Hepatocyte (in vitro differentiated cells): Measurements from ENCODE around the gene HMCN1. TPM values are rescaled to one million over a fixed set of nuclear protein-coding genes. Genes with fewer than 3 reads are reported as not detected.

ENCODE experiments used
- DNase-seq: peaks from one replicate; pipeline ENCODE4 v3.0.0-alpha.2; 2016; ENCODE audit warnings: low spot score
- H2AFZ ChIP-seq: fragments of 200-600 bp; sonication (generic); 2 replicates; pipeline ENCODE4 v1.6.0; 2016; ENCODE audit warnings: antibody characterized with exemption, mild to moderate bottlenecking
- H3K27ac ChIP-seq: fragments of 200-600 bp; sonication (generic); 2 replicates; pipeline ENCODE4 v1.5.1; 2016; ENCODE audit warnings: mild to moderate bottlenecking
- H3K27me3 ChIP-seq: fragments of 200-600 bp; sonication (generic); 2 replicates; pipeline ENCODE4 v1.6.1; 2016
- H3K36me3 ChIP-seq: fragments of 200-600 bp; sonication (generic); replicated peaks from 2 replicates; pipeline ENCODE4 v1.5.1; 2016; ENCODE audit warnings: low read depth; ENCODE audit not compliant: insufficient read depth
- H3K4me1 ChIP-seq: fragments of 200-600 bp; sonication (generic); 2 replicates; pipeline ENCODE4 v1.5.1; 2016; ENCODE audit warnings: mild to moderate bottlenecking, moderate library complexity; ENCODE audit not compliant: insufficient read depth
- H3K4me2 ChIP-seq: fragments of 200-600 bp; sonication (generic); 2 replicates; pipeline ENCODE4 v1.6.0; 2016
- H3K4me3 ChIP-seq: fragments of 200-600 bp; sonication (generic); 2 replicates; pipeline ENCODE4 v1.5.1; 2016; ENCODE audit warnings: mild to moderate bottlenecking
- H3K79me2 ChIP-seq: fragments of 200-600 bp; sonication (generic); 2 replicates; pipeline ENCODE4 v1.6.0; 2017; ENCODE audit warnings: mild to moderate bottlenecking
- H3K9me2 ChIP-seq: fragments of 200-600 bp; sonication (generic); replicated peaks from 2 replicates; pipeline ENCODE4 v1.6.0; 2017; ENCODE audit warnings: mild to moderate bottlenecking; ENCODE audit not compliant: insufficient read depth
- H3K9me3 ChIP-seq: fragments of 200-600 bp; sonication (generic); 2 replicates; pipeline ENCODE4 v1.5.1; 2016; ENCODE audit warnings: low read depth, mild to moderate bottlenecking
- H4K20me1 ChIP-seq: fragments of 200-600 bp; sonication (generic); 2 replicates; pipeline ENCODE4 v1.6.0; 2016; ENCODE audit warnings: mild to moderate bottlenecking; ENCODE audit not compliant: insufficient read depth, poor library complexity, severe bottlenecking
- EZH2 ChIP-seq: fragments of 200-600 bp; sonication (generic); IDR thresholded peaks from 2 replicates; pipeline ENCODE4 v1.6.1; 2016; ENCODE audit warnings: antibody characterized with exemption, mild to moderate bottlenecking, borderline replicate concordance
- EZH2phosphoT487 ChIP-seq: fragments of 200-600 bp; sonication (generic); IDR thresholded peaks from one replicate; pipeline ENCODE4 v1.6.1; 2018; ENCODE audit warnings: antibody characterized with exemption, mild to moderate bottlenecking, low read depth, moderate library complexity; ENCODE audit not compliant: unreplicated experiment, severe bottlenecking
- WGBS: methylation state at CpG from one replicate; pipeline ENCODE4 v1.1.6; 2016; ENCODE audit warnings: low lambda C conversion rate; ENCODE audit errors: missing lambda C conversion rate; 5-methylcytosine and 5-hydroxymethylcytosine counted together
- polyA plus RNA-seq: library from polyadenylated mRNA; unstranded; fragments of >200 nt; fragmentation: Nextera tagmentation; extraction: Ambion mirVana; gene quantifications from 2 replicates; pipeline ENCODE4 v1.2.1, GENCODE V29; 2016
- total RNA-seq: library from RNA; depleted of rRNA; stranded (reverse); fragments of >200 nt; gene quantifications from 2 replicates; pipeline ENCODE4 v1.2.3, GENCODE V29; 2014
- TF ChIP-seq, protein P1 (sequence below): fragments of 200-600 bp; sonication (generic); IDR thresholded peaks from 2 replicates; pipeline ENCODE4 v1.5.1; 2016; ENCODE audit warnings: antibody characterized with exemption, mild to moderate bottlenecking; ENCODE audit not compliant: poor library complexity

HMCN1 gene
- total and polyA plus RNA-seq, 2 experiments from 2014 or later, result 2.3 to 13.4 TPM

DNA sequence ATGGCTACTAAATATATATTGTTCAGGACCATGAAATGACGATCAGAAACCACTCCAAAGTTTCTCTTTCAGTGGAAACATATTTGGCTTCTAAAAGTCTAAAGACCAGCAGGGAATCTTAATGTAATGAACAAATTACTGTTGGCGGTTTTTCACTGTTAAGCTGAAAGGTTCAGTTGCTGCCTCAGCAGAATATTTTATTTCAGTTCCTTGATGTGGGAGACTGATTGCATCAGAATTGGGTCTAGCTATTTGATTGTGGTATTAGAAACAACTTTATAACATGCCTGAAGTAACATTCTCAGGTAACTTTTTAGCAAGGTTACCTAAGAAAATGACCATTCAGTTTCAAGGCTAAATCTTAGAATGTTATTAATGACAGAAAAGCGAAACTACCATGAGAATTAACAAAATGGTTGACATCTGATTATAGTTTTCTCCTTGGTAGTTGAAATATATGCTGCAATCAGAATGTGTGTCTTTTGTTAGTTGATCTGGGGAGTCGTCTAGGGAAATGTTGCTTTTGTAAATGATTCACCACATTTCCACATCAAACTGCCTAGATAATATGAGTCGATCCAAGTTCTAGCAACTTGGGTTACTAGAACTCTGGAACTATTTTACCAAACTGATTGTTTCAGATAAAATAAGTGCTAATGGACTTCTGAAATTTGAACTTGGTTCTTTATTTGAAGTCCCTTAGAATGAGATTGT lies 200.4 kb downstream of the HMCN1 start:
- DNase-seq, result no peak
- WGBS, result 72% methylated on average over 5 of the region's 5 CpGs
- Histone ChIP-seq H3K27me3 (no peaks in the 10 kb centered on the region), H3K4me1 (no peaks in the 10 kb centered on the region), H3K9me3 (no peaks in the 10 kb centered on the region), H4K20me1 (no peaks in the 10 kb centered on the region), H3K36me3 (no peaks in the 10 kb centered on the region), H3K27ac (no peak overlapping the region), H3K9me2 (no peaks in the 10 kb centered on the region), H3K4me2 (no peak overlapping the region), H2AFZ (no peak overlapping the region), H3K79me2 (no peaks in the 10 kb centered on the region), H3K4me3 (no peak overlapping the region)
- TF ChIP-seq, protein P1, sequence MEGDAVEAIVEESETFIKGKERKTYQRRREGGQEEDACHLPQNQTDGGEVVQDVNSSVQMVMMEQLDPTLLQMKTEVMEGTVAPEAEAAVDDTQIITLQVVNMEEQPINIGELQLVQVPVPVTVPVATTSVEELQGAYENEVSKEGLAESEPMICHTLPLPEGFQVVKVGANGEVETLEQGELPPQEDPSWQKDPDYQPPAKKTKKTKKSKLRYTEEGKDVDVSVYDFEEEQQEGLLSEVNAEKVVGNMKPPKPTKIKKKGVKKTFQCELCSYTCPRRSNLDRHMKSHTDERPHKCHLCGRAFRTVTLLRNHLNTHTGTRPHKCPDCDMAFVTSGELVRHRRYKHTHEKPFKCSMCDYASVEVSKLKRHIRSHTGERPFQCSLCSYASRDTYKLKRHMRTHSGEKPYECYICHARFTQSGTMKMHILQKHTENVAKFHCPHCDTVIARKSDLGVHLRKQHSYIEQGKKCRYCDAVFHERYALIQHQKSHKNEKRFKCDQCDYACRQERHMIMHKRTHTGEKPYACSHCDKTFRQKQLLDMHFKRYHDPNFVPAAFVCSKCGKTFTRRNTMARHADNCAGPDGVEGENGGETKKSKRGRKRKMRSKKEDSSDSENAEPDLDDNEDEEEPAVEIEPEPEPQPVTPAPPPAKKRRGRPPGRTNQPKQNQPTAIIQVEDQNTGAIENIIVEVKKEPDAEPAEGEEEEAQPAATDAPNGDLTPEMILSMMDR, result no peak
- no peak for TF ChIP-seq EZH2phosphoT487
- no peak for TF ChIP-seq EZH2

DNA sequence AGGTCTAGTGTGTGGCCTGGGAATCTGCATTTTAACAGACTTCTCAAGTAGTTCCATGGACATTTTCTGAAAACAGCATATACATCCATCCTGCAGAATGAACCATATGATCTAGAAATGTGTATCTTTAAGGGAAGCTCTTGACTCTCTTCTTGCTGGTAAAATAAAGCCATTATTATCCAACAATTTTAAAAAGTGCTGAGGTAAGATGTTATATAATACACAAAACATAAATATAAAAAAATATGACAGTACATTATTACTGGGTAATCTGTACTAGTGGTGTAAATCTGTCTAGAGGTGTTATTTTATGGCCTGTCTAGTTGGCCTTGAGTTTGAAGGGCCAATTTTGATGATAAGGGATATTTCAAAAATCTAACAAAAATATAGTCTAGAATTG lies 201.2 kb downstream of the HMCN1 start:
- H3K27me3 ChIP-seq, result no peaks in the 10 kb centered on the region
- H3K36me3 ChIP-seq, result no peaks in the 10 kb centered on the region
- no peak for TF ChIP-seq EZH2phosphoT487
- TF ChIP-seq, protein P1, result no peak
- TF ChIP-seq EZH2, result no peak
- DNase-seq, result no peak
- no peaks in the 10 kb centered on the region for H3K79me2 ChIP-seq
- no peaks in the 10 kb centered on the region for H4K20me1 ChIP-seq
- no peaks in the 10 kb centered on the region for H3K9me2 ChIP-seq
- no peak overlapping the region for H3K4me2 ChIP-seq
- H3K9me3 ChIP-seq, result no peaks in the 10 kb centered on the region
- H2AFZ ChIP-seq, result no peak overlapping the region
- no peak overlapping the region for H3K4me3 ChIP-seq
- H3K27ac ChIP-seq, result no peak overlapping the region
- no peaks in the 10 kb centered on the region for H3K4me1 ChIP-seq

DNA sequence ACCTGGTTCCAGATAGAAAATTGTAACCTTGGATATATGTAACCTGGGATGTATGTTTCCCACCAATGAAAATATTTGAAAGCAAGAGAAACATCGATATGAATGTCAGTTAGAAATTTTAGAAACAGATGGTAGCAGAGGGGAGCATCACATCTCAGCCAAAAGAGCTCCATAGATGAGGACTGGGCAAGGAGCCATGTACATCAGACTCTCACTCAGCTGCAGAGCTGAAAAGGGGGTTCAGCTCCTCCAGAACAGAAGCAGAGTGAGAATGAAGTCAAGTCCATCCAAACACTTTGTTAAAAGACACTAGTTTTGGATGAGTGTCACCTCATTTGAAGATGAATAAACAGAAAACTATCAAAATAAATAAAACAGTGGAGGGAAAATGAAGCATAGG lies 202.4 kb downstream of the HMCN1 start:
- no peak for TF ChIP-seq EZH2
- TF ChIP-seq EZH2phosphoT487, result no peak
- TF ChIP-seq, protein P1, result no peak
- H3K9me2 ChIP-seq, result no peaks in the 10 kb centered on the region
- H3K27me3 ChIP-seq, result no peaks in the 10 kb centered on the region
- WGBS, result 90% methylated on average over 1 of the region's 1 CpG
- no peak overlapping the region for H3K4me3 ChIP-seq
- no peaks in the 10 kb centered on the region for H3K36me3 ChIP-seq
- H3K4me2 ChIP-seq, result no peak overlapping the region
- no peak overlapping the region for H3K27ac ChIP-seq
- H3K4me1 ChIP-seq, result no peaks in the 10 kb centered on the region
- no peaks in the 10 kb centered on the region for H4K20me1 ChIP-seq
- H3K79me2 ChIP-seq, result no peaks in the 10 kb centered on the region
- no peaks in the 10 kb centered on the region for H3K9me3 ChIP-seq
- no peak overlapping the region for H2AFZ ChIP-seq
- DNase-seq, result no peak

DNA sequence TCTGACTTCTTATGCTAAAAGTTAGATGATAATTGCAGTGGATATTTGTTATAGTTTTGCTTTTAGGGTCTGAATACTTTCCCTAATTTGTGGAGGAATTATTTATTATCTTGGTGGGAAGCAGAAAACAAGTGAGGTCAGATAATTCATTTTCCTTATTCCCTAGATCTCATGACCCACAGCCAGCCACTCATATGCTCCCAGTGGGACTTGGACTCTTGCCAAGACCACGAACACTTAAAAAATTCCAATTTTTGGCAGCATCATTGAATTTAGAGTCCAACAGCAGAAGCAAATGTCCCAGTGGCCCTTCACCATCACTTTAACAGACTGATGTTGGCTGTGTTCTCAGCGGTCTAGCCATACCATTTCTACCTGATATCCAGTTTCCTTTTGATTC lies 204.2 kb downstream of the HMCN1 start:
- Histone ChIP-seq H3K36me3 (no peaks in the 10 kb centered on the region), H3K4me3 (no peak overlapping the region), H3K4me1 (no peaks in the 10 kb centered on the region), H3K27me3 (no peaks in the 10 kb centered on the region), H2AFZ (no peak overlapping the region), H3K9me2 (no peaks in the 10 kb centered on the region), H3K27ac (no peak overlapping the region), H3K4me2 (no peak overlapping the region), H4K20me1 (no peaks in the 10 kb centered on the region), H3K9me3 (no peaks in the 10 kb centered on the region), H3K79me2 (no peaks in the 10 kb centered on the region)
- 87% methylated on average over 2 of the region's 2 CpGs for WGBS
- TF ChIP-seq EZH2phosphoT487 (no peak), EZH2 (no peak)
- TF ChIP-seq, protein P1, result no peak
- no peak for DNase-seq
